DOHH2 (cell line): Measurements from ENCODE around the gene PRDM16.

Source experiments
- H3F3A ChIP-seq: fragments of 200-600 bp; sonication (generic), shearing (Covaris generic); 2 replicates; pipeline ENCODE4 v1.6.0; 2016; ENCODE audit warnings: antibody characterized with exemption, mild to moderate bottlenecking; ENCODE audit not compliant: control insufficient read depth, insufficient read depth
- H3K27ac ChIP-seq: fragments of 200-600 bp; sonication (generic); 2 replicates; pipeline ENCODE4 v1.5.1; 2014; ENCODE audit warnings: low read depth, mild to moderate bottlenecking, low read length, moderate library complexity
- H3K27me3 ChIP-seq: fragments of 200-600 bp; sonication (generic); 2 replicates; pipeline ENCODE4 v1.6.1; 2014; ENCODE audit warnings: mild to moderate bottlenecking, low read length, mixed read lengths; ENCODE audit not compliant: control insufficient read depth
- H3K36me3 ChIP-seq: fragments of 200-600 bp; sonication (generic); 2 replicates; pipeline ENCODE4 v1.6.1; 2014; ENCODE audit warnings: mild to moderate bottlenecking, low read length, moderate library complexity, mixed read lengths; ENCODE audit not compliant: control insufficient read depth
- H3K4me1 ChIP-seq: fragments of 200-600 bp; sonication (generic); 2 replicates; pipeline ENCODE4 v1.6.1; 2014; ENCODE audit warnings: mild to moderate bottlenecking, low read length, mixed read lengths; ENCODE audit not compliant: control insufficient read depth
- H3K4me2 ChIP-seq: fragments of 200-600 bp; sonication (generic); 2 replicates; pipeline ENCODE4 v1.6.0; 2014; ENCODE audit warnings: mild to moderate bottlenecking, low read length, moderate library complexity
- H3K4me3 ChIP-seq: fragments of 200-600 bp; sonication (generic); 2 replicates; pipeline ENCODE4 v1.5.1; 2014; ENCODE audit warnings: mild to moderate bottlenecking, low read length, mixed read lengths
- H3K79me2 ChIP-seq: fragments of 200-600 bp; sonication (generic); 2 replicates; pipeline ENCODE4 v1.6.1; 2014; ENCODE audit warnings: mild to moderate bottlenecking, low read length, mixed read lengths; ENCODE audit not compliant: control insufficient read depth
- H3K9me2 ChIP-seq: fragments of 200-600 bp; sonication (generic); replicated peaks from 2 replicates; pipeline ENCODE4 v1.6.1; 2014; ENCODE audit warnings: mild to moderate bottlenecking, low read length, mixed read lengths; ENCODE audit not compliant: control insufficient read depth
- H3K9me3 ChIP-seq: fragments of 200-600 bp; sonication (generic); 2 replicates; pipeline ENCODE4 v1.6.1; 2014; ENCODE audit warnings: antibody characterized with exemption, low read length, mixed read lengths; ENCODE audit not compliant: control insufficient read depth, insufficient read depth
- H4K20me1 ChIP-seq: fragments of 200-600 bp; sonication (generic); 2 replicates; pipeline ENCODE4 v1.6.0; 2014; ENCODE audit warnings: low read depth, mild to moderate bottlenecking, antibody characterized with exemption, low read length, moderate library complexity; ENCODE audit not compliant: control insufficient read depth, insufficient read depth
- CTCF ChIP-seq: fragments of 200-600 bp; sonication (generic); IDR thresholded peaks from one replicate; pipeline ENCODE4 v1.5.1; 2014; ENCODE audit warnings: antibody characterized with exemption, mild to moderate bottlenecking, low read depth, low read length; ENCODE audit not compliant: poor library complexity, severe bottlenecking
- EZH2phosphoT487 ChIP-seq: fragments of 200-600 bp; sonication (generic); IDR thresholded peaks from 2 replicates; pipeline ENCODE4 v1.6.1; 2017; ENCODE audit warnings: borderline replicate concordance, mild to moderate bottlenecking, antibody characterized with exemption, low read length, moderate library complexity, mixed read lengths

PRDM16 gene

DNA sequence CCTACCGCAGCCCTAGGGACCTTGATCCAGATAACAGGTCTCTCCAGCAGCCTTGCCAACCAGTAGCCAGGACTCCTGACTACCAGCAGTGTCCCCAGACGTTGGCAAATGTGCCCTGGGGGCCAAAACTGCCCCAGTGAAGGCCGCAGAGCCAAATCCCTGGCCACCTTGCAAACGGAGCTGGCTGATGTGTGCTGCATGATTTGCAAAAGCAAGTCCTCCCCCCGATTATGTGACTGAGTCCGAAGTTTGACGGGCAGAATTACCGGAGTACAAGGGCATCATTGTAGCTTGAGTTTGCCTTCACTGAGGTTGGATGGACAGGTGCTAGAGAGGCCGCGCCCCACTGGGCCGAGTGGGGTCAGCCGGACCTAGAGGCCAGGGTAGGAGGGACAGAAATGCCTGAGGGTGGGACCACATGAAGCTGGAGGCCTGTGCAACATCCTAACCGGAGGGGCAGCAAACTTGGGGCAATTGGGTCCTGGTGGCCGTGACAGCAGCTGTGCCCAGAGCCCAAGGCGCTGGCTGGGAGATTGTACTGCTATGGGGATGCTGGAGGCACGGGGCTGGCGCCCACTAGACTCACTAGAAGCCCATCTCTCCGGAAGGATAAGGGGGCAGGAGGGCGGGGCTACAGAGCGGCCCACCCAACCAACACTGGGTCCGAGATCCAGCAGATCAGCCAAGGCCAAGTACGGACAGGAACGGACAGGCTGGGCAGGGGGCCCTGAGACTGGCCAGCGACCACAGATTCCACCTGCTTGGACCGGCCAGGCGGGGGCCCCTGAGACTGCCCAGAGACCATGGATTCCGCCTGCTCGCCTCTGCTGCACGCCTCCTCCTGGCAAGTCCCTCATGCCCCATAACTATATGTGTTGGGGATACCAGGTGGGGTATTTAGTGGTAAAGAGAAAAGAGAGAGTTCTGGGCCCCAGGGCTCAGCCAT is 388.2 kb downstream of the PRDM16 start:
- Histone ChIP-seq H4K20me1 (0 out of 2 replicates have a peak, but pooled peaks cover 3% of the 10 kb centered on the region), H3K4me2 (no peak overlapping the region)

DNA sequence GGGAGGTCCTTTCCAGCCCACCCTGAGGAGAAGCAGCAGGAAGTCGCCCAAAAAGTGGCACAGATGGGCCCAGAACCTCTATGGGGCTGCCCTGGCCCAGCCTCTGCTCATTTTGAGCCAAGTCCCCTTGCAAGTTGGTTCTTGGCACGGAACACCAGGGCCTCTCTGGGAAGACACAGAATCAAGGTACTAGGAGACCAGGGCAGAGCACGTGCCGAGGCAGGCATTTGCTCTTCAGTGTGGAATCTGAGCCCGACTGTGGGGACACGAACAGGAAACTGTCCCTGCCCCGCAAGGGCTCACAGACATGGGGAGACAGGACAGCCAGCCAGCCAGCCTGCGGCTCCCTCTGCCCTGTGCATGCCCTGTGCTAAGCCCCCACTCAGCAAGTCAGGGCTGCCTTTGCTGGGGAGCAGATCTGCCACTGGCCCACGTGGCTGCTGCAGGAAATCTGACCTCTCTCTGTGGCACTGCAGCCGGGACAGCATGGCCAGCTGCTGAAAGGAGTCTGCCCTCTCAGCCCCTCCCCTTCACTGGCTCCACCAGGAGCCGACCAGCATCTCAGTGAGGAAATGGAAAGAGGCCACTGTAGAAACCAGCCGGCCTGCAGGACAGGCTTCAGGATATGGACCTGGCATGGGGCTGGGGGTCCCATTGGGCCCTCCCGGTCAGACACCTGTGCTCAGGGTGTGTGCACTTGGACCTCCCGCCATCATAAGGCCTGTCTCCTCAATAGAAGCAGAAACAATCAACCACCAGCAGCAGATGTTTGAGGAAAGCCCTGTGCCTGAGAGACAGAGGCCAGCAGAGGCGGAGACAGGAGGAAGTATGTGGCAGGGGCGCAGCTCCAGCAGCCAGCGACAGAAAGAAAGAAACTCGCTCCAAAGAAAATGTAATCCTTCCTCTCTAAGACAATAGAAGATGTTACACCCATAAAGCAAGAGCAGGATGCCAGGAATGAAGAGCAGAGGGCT is 389.2 kb downstream of the PRDM16 start:
- no peak overlapping the region for H3K4me2 ChIP-seq

More for the DNA sequence above, 388.2 kb downstream of the PRDM16 start:
- H3K27ac ChIP-seq, result no peak overlapping the region
- H3F3A ChIP-seq, result no peaks in the 10 kb centered on the region
- peaks cover 4% of the 10 kb centered on the region for H3K27me3 ChIP-seq
- TF ChIP-seq CTCF (no peak), EZH2phosphoT487 (no peak)
- H3K79me2 ChIP-seq, result no peaks in the 10 kb centered on the region
- H3K9me2 ChIP-seq, result no peaks in the 10 kb centered on the region
- no peaks in the 10 kb centered on the region for H3K36me3 ChIP-seq
- no peaks in the 10 kb centered on the region for H3K9me3 ChIP-seq
- H3K4me1 ChIP-seq, result peaks cover 11% of the 10 kb centered on the region; the same call in 1 of the 2 replicates
- no peak overlapping the region for H3K4me3 ChIP-seq

More for the DNA sequence above, 389.2 kb downstream of the PRDM16 start:
- no peaks in the 10 kb centered on the region for H3K9me2 ChIP-seq
- H3K36me3 ChIP-seq, result no peaks in the 10 kb centered on the region
- H3K27me3 ChIP-seq, result peaks cover 4% of the 10 kb centered on the region
- no peaks in the 10 kb centered on the region for H3K79me2 ChIP-seq
- 0 out of 2 replicates have a peak, but pooled peaks cover 3% of the 10 kb centered on the region for H4K20me1 ChIP-seq
- no peak overlapping the region for H3K27ac ChIP-seq
- TF ChIP-seq CTCF, result no peak
- TF ChIP-seq EZH2phosphoT487, result no peak
- H3F3A ChIP-seq, result no peaks in the 10 kb centered on the region
- peaks cover 11% of the 10 kb centered on the region; the same call in 1 of the 2 replicates for H3K4me1 ChIP-seq
- H3K4me3 ChIP-seq, result no peak overlapping the region
- H3K9me3 ChIP-seq, result no peaks in the 10 kb centered on the region
